Neutrophil (primary cell): Measurements from ENCODE around the gene ZNF626.

Experiments used
- H3K27ac ChIP-seq: fragments of 200-600 bp; sonication (generic); 2 replicates; pipeline ENCODE4 v1.5.1; 2016; ENCODE audit warnings: mild to moderate bottlenecking, moderate library complexity
- H3K27me3 ChIP-seq: fragments of 200-600 bp; sonication (generic); 2 replicates; pipeline ENCODE4 v1.6.0; 2016; ENCODE audit warnings: mild to moderate bottlenecking
- H3K36me3 ChIP-seq: fragments of 200-600 bp; sonication (generic); 2 replicates; pipeline ENCODE4 v1.5.1; 2017
- H3K4me1 ChIP-seq, 2 experiments: fragments of 200-600 bp in 1 of 2; sonication (generic) in 1 of 2; 1 replicate in 1 of 2; 2 replicates in 1 of 2; pipeline versions ENCODE4 v1.5.1 to v1.6.1; 2013 to 2016; ENCODE audit warnings: low read depth in 1 of 2, low read length in 1 of 2, mild to moderate bottlenecking in 1 of 2, moderate library complexity in 1 of 2; ENCODE audit not compliant: control insufficient read depth in 1 of 2, insufficient read depth in 1 of 2
- H3K4me3 ChIP-seq, 2 experiments: fragments of 200-600 bp in 1 of 2; sonication (generic) in 1 of 2; 1 replicate in 1 of 2; 2 replicates in 1 of 2; pipeline ENCODE4 v1.5.1; 2013 to 2016; ENCODE audit warnings: low read depth in 1 of 2, low read length in 1 of 2, mild to moderate bottlenecking in 1 of 2, moderate library complexity in 1 of 2
- H3K9me3 ChIP-seq: fragments of 200-600 bp; sonication (generic); 2 replicates; pipeline ENCODE4 v1.5.1; 2016
- TF ChIP-seq, protein P1 (sequence below): fragments of 200-600 bp; sonication (generic); IDR thresholded peaks from 2 replicates; pipeline ENCODE4 v1.5.1; 2016; ENCODE audit warnings: antibody characterized with exemption

The ZNF626 gene

DNA sequence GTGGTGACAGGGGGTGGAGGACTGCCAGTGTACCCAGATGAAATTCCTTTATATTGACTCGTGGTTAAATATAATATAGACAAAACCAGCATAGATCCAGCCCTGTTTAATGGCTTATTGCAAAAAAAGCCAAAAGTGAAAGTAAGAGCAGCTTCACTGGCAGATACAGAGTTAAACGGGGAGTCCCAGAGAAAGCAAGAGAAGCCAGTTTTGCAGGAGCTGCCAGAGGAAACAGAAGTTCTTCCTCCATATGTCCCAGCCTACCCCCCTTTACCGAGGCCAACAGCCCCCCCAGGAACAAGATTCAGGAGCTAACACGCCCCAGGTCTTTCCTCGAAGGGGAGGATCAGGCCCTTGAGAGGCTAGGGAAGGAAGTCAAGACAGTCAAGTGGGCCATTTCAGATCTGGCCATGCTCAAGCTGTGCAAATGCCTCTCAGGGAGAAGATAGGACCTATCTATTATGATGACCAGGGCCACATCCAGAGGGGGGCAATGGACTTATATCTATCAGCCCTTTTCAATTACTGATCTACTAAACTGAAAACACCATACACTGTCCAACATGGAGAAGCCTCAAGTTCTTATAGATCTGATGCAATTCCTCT lies 48.6 kb downstream of the ZNF626 start:
- Histone ChIP-seq H3K4me1 (no peaks in the 10 kb centered on the region), H3K4me3 (no peak overlapping the region), H3K27ac (no peak overlapping the region), H3K27me3 (no peaks in the 10 kb centered on the region), H3K36me3 (no peaks in the 10 kb centered on the region), H3K9me3 (peaks cover 17% of the 10 kb centered on the region)
- TF ChIP-seq, protein P1, sequence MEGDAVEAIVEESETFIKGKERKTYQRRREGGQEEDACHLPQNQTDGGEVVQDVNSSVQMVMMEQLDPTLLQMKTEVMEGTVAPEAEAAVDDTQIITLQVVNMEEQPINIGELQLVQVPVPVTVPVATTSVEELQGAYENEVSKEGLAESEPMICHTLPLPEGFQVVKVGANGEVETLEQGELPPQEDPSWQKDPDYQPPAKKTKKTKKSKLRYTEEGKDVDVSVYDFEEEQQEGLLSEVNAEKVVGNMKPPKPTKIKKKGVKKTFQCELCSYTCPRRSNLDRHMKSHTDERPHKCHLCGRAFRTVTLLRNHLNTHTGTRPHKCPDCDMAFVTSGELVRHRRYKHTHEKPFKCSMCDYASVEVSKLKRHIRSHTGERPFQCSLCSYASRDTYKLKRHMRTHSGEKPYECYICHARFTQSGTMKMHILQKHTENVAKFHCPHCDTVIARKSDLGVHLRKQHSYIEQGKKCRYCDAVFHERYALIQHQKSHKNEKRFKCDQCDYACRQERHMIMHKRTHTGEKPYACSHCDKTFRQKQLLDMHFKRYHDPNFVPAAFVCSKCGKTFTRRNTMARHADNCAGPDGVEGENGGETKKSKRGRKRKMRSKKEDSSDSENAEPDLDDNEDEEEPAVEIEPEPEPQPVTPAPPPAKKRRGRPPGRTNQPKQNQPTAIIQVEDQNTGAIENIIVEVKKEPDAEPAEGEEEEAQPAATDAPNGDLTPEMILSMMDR = no peak

DNA sequence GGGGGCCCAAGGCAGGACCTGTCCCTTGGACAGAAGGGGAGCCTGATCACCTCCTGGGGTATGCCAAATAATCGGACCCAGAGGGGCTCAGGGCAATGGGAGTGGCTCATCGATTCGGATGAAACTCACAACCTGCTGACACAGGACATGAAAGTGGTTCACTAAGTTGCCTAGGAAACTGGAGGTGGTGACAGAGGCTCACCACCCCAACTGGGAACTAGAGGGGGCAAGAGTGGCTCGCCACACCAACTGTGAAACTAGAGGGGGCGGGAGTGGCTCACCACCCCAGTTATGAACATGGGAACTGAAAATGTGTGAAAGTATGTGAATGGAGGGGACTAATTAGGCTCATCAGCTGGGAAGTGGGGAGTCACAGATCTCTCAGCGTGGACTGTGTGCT lies 49.5 kb downstream of the ZNF626 start:
- Histone ChIP-seq H3K36me3 (no peaks in the 10 kb centered on the region), H3K27ac (no peak overlapping the region), H3K9me3 (peaks cover 17% of the 10 kb centered on the region), H3K4me3 (no peak overlapping the region), H3K4me1 (no peaks in the 10 kb centered on the region), H3K27me3 (no peaks in the 10 kb centered on the region)
- TF ChIP-seq, protein P1 = no peak

DNA sequence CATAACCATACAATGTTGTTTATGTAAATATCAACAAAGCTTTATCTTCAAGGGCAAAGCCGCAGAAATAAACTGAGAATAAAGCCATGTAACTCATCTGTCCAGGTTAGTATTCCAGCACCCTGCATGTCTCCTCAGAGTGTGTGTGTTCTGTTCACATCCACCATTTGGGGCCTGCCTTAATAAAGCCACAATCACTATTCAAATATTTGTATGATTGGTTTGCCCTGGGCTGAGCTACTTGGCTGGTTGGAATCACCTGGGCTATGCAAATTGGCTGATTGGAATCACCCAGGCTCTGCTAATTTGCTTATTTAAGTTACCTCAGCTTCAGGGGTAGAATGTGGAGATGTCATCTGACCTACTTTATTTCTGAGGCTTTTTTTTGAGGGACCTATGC lies 53.4 kb downstream of the ZNF626 start:
- Histone ChIP-seq H3K36me3 (no peaks in the 10 kb centered on the region), H3K27me3 (no peaks in the 10 kb centered on the region), H3K4me3 (no peak overlapping the region), H3K9me3 (peaks cover 20% of the 10 kb centered on the region), H3K4me1 (no peaks in the 10 kb centered on the region), H3K27ac (no peak overlapping the region)
- TF ChIP-seq, protein P1 = no peak
